Activated CD8-positive, alpha-beta memory T cell treated with anti-CD3 and anti-CD28 coated beads, Interleukin-2, amount 10 ng/mL, durations not matched to agents 7 days and 5 days (primary cell): ENCODE measurements around the gene DDR1. TPM values are rescaled to one million over a fixed set of nuclear protein-coding genes. Genes with fewer than 3 reads are reported as not detected.
A peak's percentile ranks its signal among the peaks of the same experiment; 100 is the strongest.
"Not testable (repeated sequence)": the region's sequence is repeated elsewhere in the genome, so short reads cannot be mapped to it uniquely, and the experiment has no call there.

Source experiments
- ATAC-seq: fragments of 150-1000 bp; cut with Tn5 transposase; one replicate; pipeline ENCODE4 v1.10.0; 2021; ENCODE audit warnings: moderate library complexity
- CTCF ChIA-PET: fragments of 350-600 bp; sonication (Branson Sonifier 250); formaldehyde crosslinking; loops from one replicate; lab custom pipeline; 2021; ENCODE audit warnings: antibody characterized with exemption; lab: Charles Lee
- DNase-seq: peaks from one replicate; pipeline ENCODE4 v3.0.0-alpha.2; 2020
- H3K27ac Mint-ChIP-seq: one replicate; pipeline ENCODE4 v1.8.0; 2021; ENCODE audit warnings: mild to moderate bottlenecking, mixed read lengths
- H3K27me3 Mint-ChIP-seq: one replicate; pipeline ENCODE4 v1.8.0; 2021; ENCODE audit warnings: mixed read lengths
- H3K36me3 Mint-ChIP-seq: one replicate; pipeline ENCODE4 v1.8.0; 2021; ENCODE audit warnings: mild to moderate bottlenecking, mixed read lengths
- H3K4me1 Mint-ChIP-seq: one replicate; pipeline ENCODE4 v1.8.0; 2021; ENCODE audit warnings: mixed read lengths
- H3K4me3 Mint-ChIP-seq: one replicate; pipeline ENCODE4 v1.8.0; 2021; ENCODE audit warnings: mild to moderate bottlenecking, moderate library complexity, mixed read lengths
- H3K9me3 Mint-ChIP-seq: one replicate; pipeline ENCODE4 v1.8.0; 2022; ENCODE audit warnings: low read depth, mixed read lengths
- total RNA-seq, 2 experiments: library from RNA; stranded (reverse); gene quantifications; one replicate each; pipeline ENCODE4 v1.2.3, GENCODE V29; 2021

DDR1 gene
- total RNA-seq, 2 experiments from 2014 or later: 3.8 to 4.9 TPM

DNA sequence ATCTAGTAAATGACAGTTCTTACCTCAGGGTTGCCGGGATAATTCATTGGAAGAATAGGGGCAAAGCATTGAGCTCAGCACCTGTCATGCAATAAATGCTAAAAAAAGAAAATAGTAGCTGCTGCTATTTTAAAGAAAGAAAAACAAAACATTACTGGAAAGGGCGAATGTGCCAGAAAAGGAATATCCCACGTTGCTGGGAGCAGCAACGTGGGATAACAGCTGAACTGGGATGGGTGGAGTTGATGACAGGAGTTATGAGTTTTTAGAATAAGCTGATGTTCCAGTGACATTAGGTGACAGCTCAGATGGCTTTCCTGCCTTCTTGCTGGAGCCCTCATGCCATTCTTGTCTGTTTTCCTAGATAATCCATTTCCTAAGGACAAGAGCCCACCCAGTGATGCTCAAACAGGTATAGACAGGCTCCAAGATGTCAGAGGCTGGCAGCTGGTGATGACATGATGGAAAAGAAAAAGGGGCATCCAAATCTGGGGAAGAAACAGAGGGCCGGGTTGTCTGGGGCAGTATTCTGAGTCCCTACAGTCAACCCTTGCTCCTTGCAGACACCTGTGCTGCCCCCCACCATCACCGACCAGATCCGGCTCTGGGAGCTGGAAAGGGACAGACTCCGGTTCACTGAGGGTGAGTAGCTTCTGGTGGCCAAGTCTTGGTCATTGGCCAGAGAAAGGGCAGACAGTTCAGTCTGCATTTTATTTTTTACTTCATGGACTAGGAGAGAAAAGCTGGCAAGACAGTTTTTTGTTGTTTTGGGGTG, 28.6 kb downstream of the DDR1 start:
- H3K4me3 Mint-ChIP-seq: peak overlapping the region; percentile 87
- DNase-seq (no peak), ATAC-seq (no peak)
- H3K27ac Mint-ChIP-seq: peak overlapping the region; percentile 2
- H3K4me1 Mint-ChIP-seq: peaks cover 39% of the 10 kb centered on the region
- H3K36me3 Mint-ChIP-seq: peaks cover 5% of the 10 kb centered on the region
- H3K27me3 Mint-ChIP-seq: no peaks in the 10 kb centered on the region
- CTCF ChIA-PET: interaction anchor here (1.1 to 6.9 kb wide), 15 partner anchors 9 to 430 kb away, joined by 3 to 86 read pairs (median 11); partner anchors contain the start of gene DDR1
- no peaks in the 10 kb centered on the region for H3K9me3 Mint-ChIP-seq

DNA sequence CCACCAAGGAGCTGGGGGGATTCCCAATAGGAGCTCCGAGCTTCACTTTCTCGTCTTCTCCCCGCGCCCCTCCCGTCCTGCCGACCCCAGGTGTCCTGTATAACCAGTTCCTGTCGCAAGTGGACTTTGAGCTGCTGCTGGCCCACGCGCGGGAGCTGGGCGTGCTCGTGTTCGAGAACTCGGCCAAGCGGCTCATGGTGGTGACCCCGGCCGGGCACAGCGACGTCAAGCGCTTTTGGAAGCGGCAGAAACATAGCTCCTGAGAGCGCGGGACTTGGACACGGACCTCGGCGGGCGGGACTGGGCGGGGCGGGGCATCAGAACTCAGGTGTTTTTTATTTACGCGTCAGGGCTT, 29.4 kb downstream of the DDR1 start:
- CTCF ChIA-PET: interaction anchor here (0.5 to 6.9 kb wide), 27 partner anchors 9 to 430 kb away, joined by 3 to 86 read pairs (median 4); partner anchors contain the start of gene DDR1
- DNase-seq: no peak
- peak overlapping the region; percentile 87 for H3K4me3 Mint-ChIP-seq

DNA sequence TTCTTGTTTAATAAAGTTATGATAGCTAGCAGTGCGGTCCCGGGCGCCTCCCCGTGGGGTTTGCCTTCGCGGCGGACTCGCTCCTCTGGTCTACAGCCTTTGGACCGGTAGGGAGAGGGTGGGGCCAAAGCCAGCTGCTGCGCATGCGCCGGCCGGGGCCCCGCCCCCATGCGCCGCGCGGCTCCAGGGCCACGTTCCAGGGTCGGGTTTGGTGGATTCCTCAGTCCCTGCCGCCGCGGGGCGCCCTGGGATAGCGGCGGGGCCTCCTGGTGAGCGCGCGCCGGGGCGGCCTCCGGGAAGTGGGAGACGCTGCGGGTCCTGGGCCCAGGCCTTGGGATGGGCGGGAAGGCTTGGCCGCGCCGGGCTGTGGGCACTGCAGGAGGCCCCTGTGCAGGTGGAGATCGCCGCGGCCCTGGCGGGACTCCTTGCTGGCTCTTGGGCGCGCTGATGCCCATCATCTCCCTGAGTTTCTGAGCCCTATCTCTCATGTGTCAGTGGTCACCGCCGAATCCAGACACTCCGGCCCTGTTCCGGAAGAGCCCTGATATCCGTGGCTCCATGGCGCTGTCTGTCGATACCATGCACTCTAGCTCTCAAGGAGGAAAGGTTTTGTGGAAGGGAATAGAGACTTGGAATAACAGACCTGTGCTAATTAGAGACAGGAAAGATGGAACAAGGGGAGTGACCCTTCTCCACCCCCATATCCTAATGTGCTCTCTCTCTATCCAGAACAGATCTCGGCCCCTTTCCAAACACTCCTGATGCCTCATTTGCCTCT, 29.9 kb downstream of the DDR1 start, which contains the start of gene VARS2:
Gene VARS2 (plus strand): TSS at position 163 of the 778 bp plus-strand sequence. CDS start 599 bp downstream, at position 762.
- Mint-ChIP-seq H3K9me3 (no peaks in the 10 kb centered on the region), H3K27me3 (no peaks in the 10 kb centered on the region), H3K36me3 (peaks cover 7% of the 10 kb centered on the region), H3K4me1 (peaks cover 30% of the 10 kb centered on the region), H3K4me3 (peak within 1 kb of the TSS; percentile 87), H3K27ac (peak within 1 kb of the TSS; percentile 87)
- ATAC-seq (peak; percentile 98), DNase-seq (peak; percentile 90)
- CTCF ChIA-PET: interaction anchor here (0.5 to 6.9 kb wide), 32 partner anchors 9 to 431 kb away, joined by 3 to 86 read pairs (median 4); partner anchors contain the start of gene DDR1

More for the DNA sequence above, 29.4 kb downstream of the DDR1 start:
- no peaks in the 10 kb centered on the region for H3K27me3 Mint-ChIP-seq
- peaks cover 7% of the 10 kb centered on the region for H3K36me3 Mint-ChIP-seq
- ATAC-seq: no peak
- peak overlapping the region; percentile 54 for H3K27ac Mint-ChIP-seq
- no peaks in the 10 kb centered on the region for H3K9me3 Mint-ChIP-seq
- H3K4me1 Mint-ChIP-seq: peaks cover 35% of the 10 kb centered on the region

GRCh38 chr6:30914854-30915590, 30.7 kb downstream of the DDR1 start:
- DNase-seq (no peak), ATAC-seq (no peak)
- H3K27me3 Mint-ChIP-seq: no peaks in the 10 kb centered on the region
- peaks cover 8% of the 10 kb centered on the region for H3K36me3 Mint-ChIP-seq
- H3K4me3 Mint-ChIP-seq: peak overlapping the region; percentile 87
- CTCF ChIA-PET: interaction anchor here (0.7 to 6.9 kb wide), 27 partner anchors 8 to 317 kb away, joined by 3 to 86 read pairs (median 5); partner anchors contain the start of gene DDR1
- H3K4me1 Mint-ChIP-seq: peaks cover 29% of the 10 kb centered on the region
- no peaks in the 10 kb centered on the region for H3K9me3 Mint-ChIP-seq
- H3K27ac Mint-ChIP-seq: peak overlapping the region; percentile 87

GRCh38 chr6:30915591-30915946, 31.2 kb downstream of the DDR1 start:
- Mint-ChIP-seq H3K4me3 (peak overlapping the region; percentile 87), H3K4me1 (peaks cover 29% of the 10 kb centered on the region), H3K27me3 (no peaks in the 10 kb centered on the region), H3K9me3 (no peaks in the 10 kb centered on the region), H3K36me3 (peaks cover 8% of the 10 kb centered on the region), H3K27ac (peak overlapping the region; percentile 67)
- ATAC-seq (no peak), DNase-seq (no peak)
- CTCF ChIA-PET: interaction anchor here (0.8 to 6.9 kb wide), 27 partner anchors 9 to 371 kb away, joined by 3 to 86 read pairs (median 5); partner anchors contain the start of genes DDR1 and MUCL3

- CTCF ChIA-PET: interaction anchor here (0.9 to 6.9 kb wide), 6 partner anchors 39 to 212 kb away, joined by 4 to 86 read pairs (median 8); no protein-coding TSS in a partner anchor
- H3K9me3 Mint-ChIP-seq: no peaks in the 10 kb centered on the region
- DNase-seq: no peak
- ATAC-seq: no peak
- H3K4me1 Mint-ChIP-seq: peaks cover 29% of the 10 kb centered on the region
- H3K27me3 Mint-ChIP-seq: no peaks in the 10 kb centered on the region
- H3K36me3 Mint-ChIP-seq: peaks cover 5% of the 10 kb centered on the region
- H3K4me3 Mint-ChIP-seq: no peak overlapping the region
- H3K27ac Mint-ChIP-seq: no peak overlapping the region
These were observed 32.7 kb downstream of the DDR1 start for GRCh38 chr6:30917041-30917440.

- CTCF ChIA-PET: interaction anchor here (0.9 to 6.9 kb wide), 6 partner anchors 38 to 212 kb away, joined by 4 to 86 read pairs (median 8); no protein-coding TSS in a partner anchor
- Mint-ChIP-seq H3K36me3 (peaks cover 6% of the 10 kb centered on the region), H3K9me3 (no peaks in the 10 kb centered on the region), H3K27ac (no peak overlapping the region), H3K27me3 (no peaks in the 10 kb centered on the region), H3K4me3 (no peak overlapping the region), H3K4me1 (peaks cover 33% of the 10 kb centered on the region)
- DNase-seq (no peak), ATAC-seq (no peak)
These were observed 33.2 kb downstream of the DDR1 start for GRCh38 chr6:30917487-30917886.

DNA sequence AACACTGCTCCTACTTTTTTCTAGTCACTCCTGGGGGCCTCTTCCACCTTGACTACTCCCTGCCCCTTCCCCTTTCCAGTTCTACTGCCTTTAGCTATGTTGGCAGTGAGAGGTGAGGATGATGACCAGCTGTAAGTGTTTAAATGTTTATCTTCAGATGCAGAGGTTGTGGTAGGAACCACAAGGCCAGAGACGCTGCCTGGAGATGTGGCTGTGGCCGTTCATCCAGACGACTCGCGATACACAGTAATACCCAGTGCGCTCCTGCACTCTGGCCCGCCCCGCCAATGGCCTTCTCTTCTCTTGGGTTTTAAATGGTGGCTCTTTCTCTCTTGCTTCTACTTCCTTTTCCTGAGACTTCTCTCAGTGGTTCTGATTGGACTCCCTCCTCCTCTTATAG, 34.4 kb downstream of the DDR1 start:
- no peak for DNase-seq
- Mint-ChIP-seq H3K9me3 (no peaks in the 10 kb centered on the region), H3K27ac (no peak overlapping the region), H3K36me3 (peaks cover 7% of the 10 kb centered on the region), H3K27me3 (no peaks in the 10 kb centered on the region), H3K4me3 (no peak overlapping the region), H3K4me1 (peaks cover 31% of the 10 kb centered on the region)
- CTCF ChIA-PET: interaction anchor here (1.0 to 3.1 kb wide), 5 partner anchors 11 to 217 kb away, joined by 3 to 14 read pairs (median 3); partner anchors contain the start of gene GTF2H4
- no peak for ATAC-seq

DNA sequence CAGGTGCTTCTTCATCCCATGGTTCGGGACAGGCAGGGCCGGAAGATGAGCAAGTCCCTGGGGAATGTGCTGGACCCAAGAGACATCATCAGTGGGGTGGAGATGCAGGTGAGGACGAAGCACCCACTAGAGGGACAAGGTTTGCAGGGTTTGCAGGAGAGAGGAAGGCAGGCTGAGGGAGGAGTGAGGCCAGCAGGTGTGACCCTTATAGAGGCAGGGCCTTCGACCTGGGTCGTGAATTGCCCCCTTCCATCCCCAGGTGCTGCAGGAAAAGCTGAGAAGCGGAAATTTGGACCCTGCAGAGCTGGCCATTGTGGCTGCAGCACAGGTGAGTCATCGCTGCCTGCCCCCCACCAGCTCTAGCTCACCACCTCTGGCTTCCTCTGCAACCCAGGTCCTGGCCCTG, 38.1 kb downstream of the DDR1 start:
- peak; percentile 33 for ATAC-seq
- Mint-ChIP-seq H3K4me1 (peaks cover 9% of the 10 kb centered on the region), H3K36me3 (peaks cover 18% of the 10 kb centered on the region), H3K27me3 (no peaks in the 10 kb centered on the region), H3K27ac (no peak overlapping the region), H3K9me3 (no peaks in the 10 kb centered on the region), H3K4me3 (no peak overlapping the region)
- CTCF ChIA-PET: no interaction called here
- no peak for DNase-seq

- CTCF ChIA-PET: interaction anchor here (1.0 kb wide), 1 partner anchor 97 kb away, joined by 3 read pairs; no protein-coding TSS in a partner anchor
- H3K4me1 Mint-ChIP-seq, H3K27ac Mint-ChIP-seq, ATAC-seq, H3K27me3 Mint-ChIP-seq, H3K9me3 Mint-ChIP-seq, DNase-seq, H3K4me3 Mint-ChIP-seq: not testable (repeated sequence)
- H3K36me3 Mint-ChIP-seq: peaks cover 26% of the 10 kb centered on the region
These were observed 39.8 kb downstream of the DDR1 start for GRCh38 chr6:30924040-30924627.

GRCh38 chr6:30926644-30927043, 42.3 kb downstream of the DDR1 start:
- CTCF ChIA-PET: interaction anchor here (0.9 kb wide), 1 partner anchor 153 kb away, joined by 5 read pairs; no protein-coding TSS in a partner anchor
- no peaks in the 10 kb centered on the region for H3K27me3 Mint-ChIP-seq
- H3K9me3 Mint-ChIP-seq: no peaks in the 10 kb centered on the region
- H3K4me1 Mint-ChIP-seq: peaks cover 7% of the 10 kb centered on the region
- H3K27ac Mint-ChIP-seq: no peak overlapping the region
- peaks cover 23% of the 10 kb centered on the region for H3K36me3 Mint-ChIP-seq
- ATAC-seq: no peak
- no peak for DNase-seq
- no peak overlapping the region for H3K4me3 Mint-ChIP-seq

- not testable (repeated sequence) for H3K9me3 Mint-ChIP-seq, H3K27me3 Mint-ChIP-seq, H3K27ac Mint-ChIP-seq, H3K4me1 Mint-ChIP-seq, ATAC-seq, H3K4me3 Mint-ChIP-seq, DNase-seq
- CTCF ChIA-PET: interaction anchor here (0.9 kb wide), 1 partner anchor 153 kb away, joined by 5 read pairs; no protein-coding TSS in a partner anchor
- H3K36me3 Mint-ChIP-seq: peaks cover 23% of the 10 kb centered on the region
These were observed 42.8 kb downstream of the DDR1 start for GRCh38 chr6:30927080-30927479.
